ENCODE measurements around the gene NISCH. TPM values are rescaled to one million over a fixed set of nuclear protein-coding genes. Genes with fewer than 3 reads are reported as not detected.

Gene NISCH
- total and polyA plus RNA-seq, 2 of the 8 experiments (the other 6 are each of a cell fraction or from before 2014, with no cell fraction given), result 71.2 to 71.9 TPM

DNA sequence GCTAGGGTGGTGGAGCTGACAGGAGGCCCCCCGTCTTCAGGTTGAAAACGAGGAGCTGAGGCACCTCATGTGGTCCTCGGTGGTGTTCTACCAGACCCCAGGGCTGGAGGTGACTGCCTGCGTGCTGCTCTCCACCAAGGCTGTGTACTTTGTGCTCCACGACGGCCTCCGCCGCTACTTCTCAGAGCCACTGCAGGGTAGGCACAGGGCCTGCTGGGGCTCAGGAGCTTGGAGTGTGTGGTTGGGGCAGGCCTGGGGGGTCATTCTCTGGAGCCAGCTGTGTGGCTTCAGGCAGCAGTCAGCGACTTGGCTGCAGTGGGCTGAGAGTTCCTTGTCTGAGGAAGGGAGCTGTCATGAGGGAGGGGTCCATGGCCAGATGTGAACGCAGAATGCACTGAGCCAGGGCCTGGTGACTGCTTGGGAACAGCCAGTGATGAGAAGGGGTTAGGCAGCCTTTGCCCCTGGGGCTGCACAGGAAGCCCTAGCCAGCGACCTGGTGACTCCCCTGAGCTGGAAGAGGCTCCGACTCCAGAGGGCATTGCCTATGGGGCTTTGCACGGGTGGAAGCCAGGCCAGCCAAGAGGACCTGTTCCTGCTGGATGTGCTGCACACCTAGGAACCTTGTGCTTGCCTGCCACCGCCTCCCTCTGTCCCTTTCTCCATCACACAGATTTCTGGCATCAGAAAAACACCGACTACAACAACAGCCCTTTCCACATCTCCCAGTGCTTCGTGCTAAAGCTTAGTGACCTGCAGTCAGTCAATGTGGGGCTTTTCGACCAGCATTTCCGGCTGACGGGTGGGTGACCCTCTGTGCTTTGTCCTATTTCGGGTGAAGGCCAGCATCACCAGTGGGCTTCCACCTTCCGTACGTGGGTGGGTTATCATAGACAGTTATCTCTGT, 34.9 kb downstream of the NISCH start:
- Histone ChIP-seq H2BK12ac (ENCODE audit: low read depth, low read length) (no peak overlapping the region), H3K36me3 (ENCODE audit: control insufficient read depth in 2 of 4, insufficient read depth in 4 of 4, low read length in 3 of 4) (peaks cover 21 to 60% (median 43%) of the 10 kb centered on the region in 4 experiments), H2BK5ac (ENCODE audit: low read depth, low read length) (no peak overlapping the region; the same call in 1 of the 2 replicates), H3K9me3 (ENCODE audit: insufficient read depth in 2 of 2, low read depth in 1 of 2, low read length in 1 of 2) (no peaks in the 10 kb centered on the region), H2BK20ac (ENCODE audit: low read length) (no peak overlapping the region), H3K4me1 (replicated peaks in 1 of 4; ENCODE audit: control insufficient read depth in 3 of 4, insufficient read depth in 4 of 4, low read length in 3 of 4) (peaks cover 0 to 5% (median under 1%) of the 10 kb centered on the region in 4 experiments; a peak in 3 of 7 replicates), H3K23ac (ENCODE audit: insufficient read length) (no peak overlapping the region), H3K23me2 (ENCODE audit: low read depth, low read length) (no peaks in the 10 kb centered on the region), H4K91ac (replicated peaks; ENCODE audit: insufficient read length, low read length) (no peak overlapping the region), H3K4me2 (ENCODE audit: insufficient read depth in 1 of 2, low read depth in 2 of 2, low read length in 2 of 2) (no peak overlapping the region), H3K27me3 (replicated peaks in 1 of 4; ENCODE audit: control insufficient read depth in 3 of 4, extremely low read depth in 1 of 4, insufficient read depth in 3 of 4, low read length in 3 of 4) (no peaks in the 10 kb centered on the region), H3K18ac (ENCODE audit: extremely low read depth, low read length) (no peak overlapping the region), H3K14ac (ENCODE audit: insufficient read length) (no peak overlapping the region), H2BK15ac (ENCODE audit: low read length) (no peak overlapping the region), H4K8ac (ENCODE audit: extremely low read depth, insufficient read depth, low read length) (no peak overlapping the region), H2AK5ac (ENCODE audit: low read depth, low read length) (no peak overlapping the region), H4K20me1 (replicated peaks in 1 of 2; ENCODE audit: control insufficient read depth in 1 of 2, insufficient read depth in 2 of 2, low read length in 2 of 2) (peaks cover 0 to 22% of the 10 kb centered on the region in 2 experiments), H3K79me1 (ENCODE audit: low read depth, low read length) (no peaks in the 10 kb centered on the region; the same call in 1 of the 2 replicates), H2BK120ac (replicated peaks; ENCODE audit: low read depth, low read length) (no peak overlapping the region), H3K79me2 (ENCODE audit: control insufficient read depth in 1 of 2, insufficient read depth in 2 of 2, low read length in 2 of 2) (no peaks in the 10 kb centered on the region), H3K4me3 (ENCODE audit: extremely low read depth in 1 of 4, insufficient read depth in 2 of 4, low read depth in 3 of 4, low read length in 4 of 4) (no peak overlapping the region), H2AFZ (ENCODE audit: low read length) (no peak overlapping the region), H4K5ac (ENCODE audit: insufficient read length, low read depth, low read length) (no peak overlapping the region), H3K27ac (ENCODE audit: low read depth, low read length) (no peak overlapping the region), H3K4ac (replicated peaks; ENCODE audit: insufficient read length, low read depth, low read length) (no peak overlapping the region), H3K56ac (replicated peaks; ENCODE audit: insufficient read length, low read depth, low read length) (no peak overlapping the region), H3K9ac (replicated peaks in 1 of 4; ENCODE audit: extremely low read depth in 1 of 4, low read depth in 3 of 4, low read length in 3 of 4) (no peak overlapping the region)
- WGBS, 2 experiments (ENCODE audit: extremely low coverage in 1 of 2, insufficient coverage in 1 of 2, insufficient read length in 1 of 2, insufficient replicate concordance in 2 of 2, low coverage in 1 of 2, low lambda C conversion rate in 2 of 2, missing lambda C conversion rate in 1 of 2), result 86% methylated on average over 21 of the region's 22 CpGs; no CpG with 5 or more reads in 1 of the 2 experiments
- POLR2A ChIA-PET (ENCODE audit: partially characterized antibody), result interaction anchor here (0.8 to 3.0 kb wide), 10 partner anchors 8 to 65 kb away, joined by 3 to 16 read pairs (median 3); no protein-coding TSS in a partner anchor
- DNase-seq (ENCODE audit: low read depth in 1 of 2, low spot score in 2 of 2) (no peak), FAIRE-seq (no peak)
- CTCF ChIA-PET (ENCODE audit: partially characterized antibody), result interaction anchor here (1.0 to 2.0 kb wide), 6 partner anchors 8 to 62 kb away, joined by 3 to 7 read pairs (median 4); no protein-coding TSS in a partner anchor
- TF ChIP-seq SRF (IDR thresholded peaks at IDR 0.05; ENCODE audit: low read depth, low read length) (no peak), ATF2 (IDR thresholded peaks at IDR 0.05; ENCODE audit: low read length) (no peak), HDAC6 (IDR thresholded peaks at IDR 0.05; ENCODE audit: low read depth, low read length) (no peak), CHD2 (IDR thresholded peaks at IDR 0.05; ENCODE audit: low read length) (no peak), KDM1A (IDR thresholded peaks at IDR 0.05; ENCODE audit: borderline replicate concordance, low read length) (no peak), TCF12 (IDR thresholded peaks at IDR 0.05; ENCODE audit: low read depth, low read length) (no peak), TAF1 (IDR thresholded peaks at IDR 0.05; ENCODE audit: low read depth, low read length) (no peak), BACH1 (IDR thresholded peaks at IDR 0.05; ENCODE audit: low read length) (no peak), CBX8 (IDR thresholded peaks at IDR 0.05; ENCODE audit: borderline replicate concordance, low read depth, low read length) (no peak), ZNF274 (IDR thresholded peaks at IDR 0.05; ENCODE audit: borderline replicate concordance, extremely low read depth, low read length) (no peak), TBP (IDR thresholded peaks at IDR 0.05; ENCODE audit: low read depth, low read length) (no peak)

Measured in H1 (cell line).